Heart left ventricle (tissue), 16 donors: ENCODE measurements around the gene NRF1. TPM values are rescaled to one million over a fixed set of nuclear protein-coding genes. Genes with fewer than 3 reads are reported as not detected.

ENCODE experiments used
- ATAC-seq, 4 donors: fragments of 200-7000 bp; cut with Tn5 transposase; one replicate each; pipeline ENCODE4 v1.9.1; 2020 to 2022; ENCODE audit warnings: moderate library complexity in 4 of 4, mild to moderate bottlenecking in 3 of 4, moderate number of reproducible peaks in 1 of 4
- DNase-seq, 5 donors: peaks; one replicate each; pipeline ENCODE4 v3.0.0-alpha.2; 2020
- H3K27ac ChIP-seq, 12 donors: fragments of 200-600 bp; sonication (generic) in 4 of 12; one replicate each; pipeline versions ENCODE4 v1.5.0 to v1.8.0; 2016 to 2022; ENCODE audit warnings: mild to moderate bottlenecking in 2 of 12
- H3K27me3 ChIP-seq, 9 donors: fragments of 200-600 bp; sonication (generic) in 2 of 9; one replicate each; pipeline versions ENCODE4 v1.5.1 to v1.8.0; 2016 to 2022; ENCODE audit warnings: mild to moderate bottlenecking in 3 of 9
- H3K36me3 ChIP-seq, 9 donors: fragments of 200-600 bp; sonication (generic) in 2 of 9; one replicate each; pipeline versions ENCODE4 v1.5.0 to v1.8.0; 2018 to 2022; ENCODE audit warnings: mild to moderate bottlenecking in 2 of 9
- H3K4me1 ChIP-seq, 12 donors: fragments of 200-600 bp; sonication (generic) in 4 of 12; one replicate each; pipeline versions ENCODE4 v1.5.0 to v1.8.0; 2016 to 2022; ENCODE audit warnings: mild to moderate bottlenecking in 3 of 12
- H3K4me3 ChIP-seq, 12 donors: fragments of 200-600 bp; sonication (generic) in 4 of 12; one replicate each; pipeline versions ENCODE4 v1.5.0 to v1.8.0; 2017 to 2022; ENCODE audit warnings: mild to moderate bottlenecking in 9 of 12, moderate library complexity in 4 of 12
- H3K9me3 ChIP-seq, 12 donors: fragments of 200-600 bp; sonication (generic) in 4 of 12; one replicate each; pipeline versions ENCODE4 v1.5.0 to v1.8.0; 2016 to 2022; ENCODE audit warnings: mild to moderate bottlenecking in 1 of 12
- POLR2A ChIP-seq, 2 donors: fragments of 450-650 bp; IDR thresholded peaks; one replicate each; pipeline ENCODE4 v1.6.1; 2017; ENCODE audit warnings: antibody characterized with exemption in 2 of 2, mild to moderate bottlenecking in 2 of 2, moderate library complexity in 2 of 2
- WGBS, 4 donors: extraction: QIAGEN DNeasy Blood & Tissue Kit in 2 of 4; methylation state at CpG; one replicate each; pipeline versions ENCODE4 v1.1.5 to v1.1.7; 2013 to 2018; 5-methylcytosine and 5-hydroxymethylcytosine counted together
- intact Hi-C, 10 donors: fragments of 100-400 bp; cut with DNase I; formaldehyde crosslinking; loops; one replicate each; pipeline versions ENCODE4 v1.11.1 to v1.14.2; 2022
- polyA plus RNA-seq, 2 donors: library from polyadenylated mRNA; stranded (reverse); fragments of 200-250 nt; gene quantifications; one replicate each; pipeline ENCODE4 v1.2.3, GENCODE V29; 2013
- total RNA-seq, 9 donors: library from RNA; depleted of rRNA in 2 of 9; stranded (reverse); fragments of >200 nt in 2 of 9; fragmentation: NEBNext Ultra II Directional in 3 of 9; extraction: Animal tissue kit (Norgen Biotek cat#: 25700) in 3 of 9; gene quantifications; one replicate each; pipeline versions ENCODE4 v1.1.0 to v1.2.4, GENCODE V29; 2016 to 2023
- TF ChIP-seq, protein P1 (sequence below), 12 donors: fragments of 200-600 bp; sonication (generic) in 4 of 12; IDR thresholded peaks; one replicate each; pipeline versions ENCODE4 v1.5.0 to v1.8.0; 2018 to 2022; ENCODE audit warnings: antibody characterized with exemption in 12 of 12, mild to moderate bottlenecking in 5 of 12
- donor health status: ischemic (EF 13 %, LVEDD 7.1; RV severe dilation, severe dysfunction).
- donor health status: healthy with polysubstance abuse.
- donor health status: DM: no; HTN: yes; CAD: no.
- donor health status: DM: no; HTN: no; CAD: no.
- donor health status: ischemic (EF 25% LVEDD 6.9; RV normal size, moderate dysfunction).
- donor health status: ischemic (EF 25% LVEDD 5.7; RV mildly dilated, moderate dysfunction).
- donor health status: healthy.
- donor health status: DM: yes; HTN: yes; CAD: no.
- donor health status: ischemic (EF 35%, LVEDD 5.7; RV mildly dilated, moderate dysfunction).
- donor health status: nonischemic (EF 11% LVEDD 7.7; RV severe dilation, severe dysfunction).
- donor health status: DM: yes; HTN: yes; CAD: no.
- donor health status: PGD.
- donor health status: ischemic (EF 29% LVEDD 5.4; RV normal size, mild dysfunction).
- donor health status: nonischemic (EF 23%, LVEDD 6.1; RV moderate dilation, normal function).

The NRF1 gene
- total and polyA plus RNA-seq, 11 donors = 6.2 to 20.7 (median 11.9) TPM

- intact Hi-C loops = loop anchor here in 6 of 10 donors (5.0 to 10.0 kb wide), 4 partner anchors 160 to 348 kb away; no protein-coding TSS in a partner anchor
- Histone ChIP-seq H3K4me3 (no peak overlapping the region), H3K36me3 (peaks cover 0 to 14% (median 7%) of the 10 kb centered on the region in 9 donors), H3K27ac (no peak overlapping the region), H3K4me1 (peaks cover 0 to 14% (median 0%) of the 10 kb centered on the region in 12 donors), H3K9me3 (peaks cover 0 to under 1% (median 0%) of the 10 kb centered on the region in 12 donors), H3K27me3 (no peaks in the 10 kb centered on the region)
- no peak for DNase-seq
- TF ChIP-seq, protein P1, sequence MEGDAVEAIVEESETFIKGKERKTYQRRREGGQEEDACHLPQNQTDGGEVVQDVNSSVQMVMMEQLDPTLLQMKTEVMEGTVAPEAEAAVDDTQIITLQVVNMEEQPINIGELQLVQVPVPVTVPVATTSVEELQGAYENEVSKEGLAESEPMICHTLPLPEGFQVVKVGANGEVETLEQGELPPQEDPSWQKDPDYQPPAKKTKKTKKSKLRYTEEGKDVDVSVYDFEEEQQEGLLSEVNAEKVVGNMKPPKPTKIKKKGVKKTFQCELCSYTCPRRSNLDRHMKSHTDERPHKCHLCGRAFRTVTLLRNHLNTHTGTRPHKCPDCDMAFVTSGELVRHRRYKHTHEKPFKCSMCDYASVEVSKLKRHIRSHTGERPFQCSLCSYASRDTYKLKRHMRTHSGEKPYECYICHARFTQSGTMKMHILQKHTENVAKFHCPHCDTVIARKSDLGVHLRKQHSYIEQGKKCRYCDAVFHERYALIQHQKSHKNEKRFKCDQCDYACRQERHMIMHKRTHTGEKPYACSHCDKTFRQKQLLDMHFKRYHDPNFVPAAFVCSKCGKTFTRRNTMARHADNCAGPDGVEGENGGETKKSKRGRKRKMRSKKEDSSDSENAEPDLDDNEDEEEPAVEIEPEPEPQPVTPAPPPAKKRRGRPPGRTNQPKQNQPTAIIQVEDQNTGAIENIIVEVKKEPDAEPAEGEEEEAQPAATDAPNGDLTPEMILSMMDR (IDR thresholded peaks at IDR 0.05) = no peak
- no peak for TF ChIP-seq POLR2A (IDR thresholded peaks at IDR 0.05)
- WGBS, 4 donors = 95 to 97% (median 97%) methylated on average over 4 of the region's 4 CpGs
- no peak for ATAC-seq
Measured at GRCh38 chr7:129667116-129667515, 55.6 kb downstream of the NRF1 start.

DNA sequence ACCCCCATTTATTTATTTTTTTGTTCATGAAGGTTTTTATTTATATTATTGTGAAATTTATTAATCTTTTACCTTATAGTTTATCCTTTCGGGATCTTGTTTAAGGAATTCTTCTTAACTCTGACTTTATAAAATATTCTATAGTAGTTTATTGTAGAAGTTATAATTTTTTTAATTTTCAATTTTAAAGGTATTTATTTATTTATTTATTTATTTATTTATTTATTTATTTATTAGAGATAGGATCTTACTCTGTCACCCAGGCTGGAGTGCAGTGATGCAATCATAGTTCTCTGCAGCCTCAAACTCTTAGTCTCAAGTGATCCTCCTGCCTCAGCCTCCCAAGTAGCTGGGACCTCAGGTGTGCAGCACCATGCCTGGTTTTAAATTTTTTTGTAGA, 56.0 kb downstream of the NRF1 start:
- DNase-seq = no peak
- H3K36me3 ChIP-seq = peaks cover 0 to 18% (median 12%) of the 10 kb centered on the region in 9 donors
- H3K27ac ChIP-seq = no peak overlapping the region
- H3K4me1 ChIP-seq = peaks cover 0 to 14% (median 0%) of the 10 kb centered on the region in 12 donors
- ATAC-seq = no peak
- H3K9me3 ChIP-seq = no peaks in the 10 kb centered on the region
- TF ChIP-seq, protein P1 (IDR thresholded peaks at IDR 0.05) = no peak
- no peak for TF ChIP-seq POLR2A (IDR thresholded peaks at IDR 0.05)
- H3K4me3 ChIP-seq = no peak overlapping the region
- 97 to 100% (median 99%) methylated on average over 1 of the region's 1 CpG for WGBS, 4 donors
- no peaks in the 10 kb centered on the region for H3K27me3 ChIP-seq
- intact Hi-C loops = loop anchor here in 6 of 10 donors (5.0 to 10.0 kb wide), 4 partner anchors 160 to 347 kb away; no protein-coding TSS in a partner anchor

GRCh38 chr7:129669901-129670300, 58.4 kb downstream of the NRF1 start:
- Histone ChIP-seq H3K4me1 (peaks cover 0 to 11% (median 0%) of the 10 kb centered on the region in 12 donors), H3K9me3 (peaks cover 0 to 5% (median 0%) of the 10 kb centered on the region in 12 donors), H3K27me3 (no peaks in the 10 kb centered on the region), H3K4me3 (no peak overlapping the region), H3K27ac (no peak overlapping the region), H3K36me3 (peaks cover 0 to 32% (median 26%) of the 10 kb centered on the region in 9 donors)
- ATAC-seq (no peak), DNase-seq (no peak)
- no peak for TF ChIP-seq POLR2A (IDR thresholded peaks at IDR 0.05)
- TF ChIP-seq, protein P1 (IDR thresholded peaks at IDR 0.05) = no peak
- 94 to 100% (median 98%) methylated on average over 2 of the region's 2 CpGs for whole genome bisulfite sequencing, 4 donors
- intact Hi-C loops = loop anchor here in 7 of 10 donors (5.0 to 10.0 kb wide), 4 partner anchors 157 to 345 kb away; no protein-coding TSS in a partner anchor

DNA sequence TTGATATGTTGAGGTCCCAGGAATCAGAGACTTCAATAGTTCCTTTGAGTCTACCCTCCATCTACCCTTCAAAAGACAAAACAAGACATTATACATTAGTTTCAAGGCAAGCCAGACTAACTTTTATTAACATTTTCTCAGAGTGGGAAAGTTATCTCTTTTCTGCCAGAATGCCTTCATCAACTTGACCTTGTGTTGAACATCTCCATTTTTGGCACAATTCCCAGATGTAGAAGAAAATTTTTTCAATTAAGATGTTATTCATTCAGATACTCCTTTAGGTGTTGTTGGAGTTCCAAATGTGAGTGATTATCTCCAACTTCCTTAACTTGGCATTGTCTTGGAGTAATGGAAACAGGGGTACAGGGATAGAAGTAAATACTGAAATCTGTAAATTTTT, 59.1 kb downstream of the NRF1 start:
- intact Hi-C loops = loop anchor here in 1 of 10 donors (10.0 kb wide), 1 partner anchor 344 kb away; no protein-coding TSS in a partner anchor
- H3K4me3 ChIP-seq = no peak overlapping the region
- H3K4me1 ChIP-seq = peaks cover 0 to 9% (median 0%) of the 10 kb centered on the region in 12 donors
- no peak for TF ChIP-seq POLR2A (IDR thresholded peaks at IDR 0.05)
- TF ChIP-seq, protein P1 (IDR thresholded peaks at IDR 0.05) = no peak
- H3K9me3 ChIP-seq = peaks cover 0 to 13% (median 4%) of the 10 kb centered on the region in 12 donors
- H3K27me3 ChIP-seq = no peaks in the 10 kb centered on the region
- peaks cover 0 to 40% (median 30%) of the 10 kb centered on the region in 9 donors for H3K36me3 ChIP-seq
- no peak overlapping the region for H3K27ac ChIP-seq
- no peak for DNase-seq
- ATAC-seq = no peak
